Measurements from ENCODE around the gene UQCR10. TPM values are rescaled to one million over a fixed set of nuclear protein-coding genes. Genes with fewer than 3 reads are reported as not detected.

The UQCR10 gene
- polyA plus RNA-seq, 1 donor from 2014 or later = 192 TPM

DNA sequence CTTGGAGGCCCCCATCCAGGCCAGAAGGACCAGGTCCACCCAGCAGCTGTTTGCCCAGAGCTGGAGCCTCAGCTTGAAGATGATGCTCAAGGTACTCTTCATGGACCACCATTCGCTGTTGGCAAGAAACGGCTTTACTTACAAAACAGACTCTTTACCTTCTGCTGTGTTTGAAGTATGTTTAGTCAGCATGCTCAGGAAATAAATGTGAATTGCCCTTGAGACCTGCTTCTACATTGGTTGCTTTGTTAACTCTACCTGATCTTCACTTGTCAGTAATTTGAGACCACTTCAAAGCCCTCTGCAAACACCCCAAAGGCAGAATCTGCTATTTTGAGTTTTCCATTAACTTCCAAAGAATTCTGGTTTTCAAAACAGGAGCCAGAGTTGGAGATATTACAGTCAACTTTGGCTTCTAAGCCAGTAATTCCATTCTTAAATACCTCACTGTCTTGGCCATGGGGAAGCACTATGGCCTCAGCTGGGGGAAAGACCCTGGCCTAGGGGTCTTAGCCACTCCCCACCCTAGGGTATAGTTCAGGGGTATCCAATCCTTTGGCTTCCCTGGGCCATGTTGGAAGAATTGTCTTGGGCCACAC is 2.7 kb downstream of the UQCR10 start:
- no peaks in the 10 kb centered on the region for H3F3A ChIP-seq (ENCODE audit: insufficient read depth, low read length, poor library complexity, severe bottlenecking)
- TF ChIP-seq, protein P1, sequence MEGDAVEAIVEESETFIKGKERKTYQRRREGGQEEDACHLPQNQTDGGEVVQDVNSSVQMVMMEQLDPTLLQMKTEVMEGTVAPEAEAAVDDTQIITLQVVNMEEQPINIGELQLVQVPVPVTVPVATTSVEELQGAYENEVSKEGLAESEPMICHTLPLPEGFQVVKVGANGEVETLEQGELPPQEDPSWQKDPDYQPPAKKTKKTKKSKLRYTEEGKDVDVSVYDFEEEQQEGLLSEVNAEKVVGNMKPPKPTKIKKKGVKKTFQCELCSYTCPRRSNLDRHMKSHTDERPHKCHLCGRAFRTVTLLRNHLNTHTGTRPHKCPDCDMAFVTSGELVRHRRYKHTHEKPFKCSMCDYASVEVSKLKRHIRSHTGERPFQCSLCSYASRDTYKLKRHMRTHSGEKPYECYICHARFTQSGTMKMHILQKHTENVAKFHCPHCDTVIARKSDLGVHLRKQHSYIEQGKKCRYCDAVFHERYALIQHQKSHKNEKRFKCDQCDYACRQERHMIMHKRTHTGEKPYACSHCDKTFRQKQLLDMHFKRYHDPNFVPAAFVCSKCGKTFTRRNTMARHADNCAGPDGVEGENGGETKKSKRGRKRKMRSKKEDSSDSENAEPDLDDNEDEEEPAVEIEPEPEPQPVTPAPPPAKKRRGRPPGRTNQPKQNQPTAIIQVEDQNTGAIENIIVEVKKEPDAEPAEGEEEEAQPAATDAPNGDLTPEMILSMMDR (IDR thresholded peaks at IDR 0.05; ENCODE audit: poor library complexity, severe bottlenecking) = no peak
- TF ChIP-seq, protein P2, sequence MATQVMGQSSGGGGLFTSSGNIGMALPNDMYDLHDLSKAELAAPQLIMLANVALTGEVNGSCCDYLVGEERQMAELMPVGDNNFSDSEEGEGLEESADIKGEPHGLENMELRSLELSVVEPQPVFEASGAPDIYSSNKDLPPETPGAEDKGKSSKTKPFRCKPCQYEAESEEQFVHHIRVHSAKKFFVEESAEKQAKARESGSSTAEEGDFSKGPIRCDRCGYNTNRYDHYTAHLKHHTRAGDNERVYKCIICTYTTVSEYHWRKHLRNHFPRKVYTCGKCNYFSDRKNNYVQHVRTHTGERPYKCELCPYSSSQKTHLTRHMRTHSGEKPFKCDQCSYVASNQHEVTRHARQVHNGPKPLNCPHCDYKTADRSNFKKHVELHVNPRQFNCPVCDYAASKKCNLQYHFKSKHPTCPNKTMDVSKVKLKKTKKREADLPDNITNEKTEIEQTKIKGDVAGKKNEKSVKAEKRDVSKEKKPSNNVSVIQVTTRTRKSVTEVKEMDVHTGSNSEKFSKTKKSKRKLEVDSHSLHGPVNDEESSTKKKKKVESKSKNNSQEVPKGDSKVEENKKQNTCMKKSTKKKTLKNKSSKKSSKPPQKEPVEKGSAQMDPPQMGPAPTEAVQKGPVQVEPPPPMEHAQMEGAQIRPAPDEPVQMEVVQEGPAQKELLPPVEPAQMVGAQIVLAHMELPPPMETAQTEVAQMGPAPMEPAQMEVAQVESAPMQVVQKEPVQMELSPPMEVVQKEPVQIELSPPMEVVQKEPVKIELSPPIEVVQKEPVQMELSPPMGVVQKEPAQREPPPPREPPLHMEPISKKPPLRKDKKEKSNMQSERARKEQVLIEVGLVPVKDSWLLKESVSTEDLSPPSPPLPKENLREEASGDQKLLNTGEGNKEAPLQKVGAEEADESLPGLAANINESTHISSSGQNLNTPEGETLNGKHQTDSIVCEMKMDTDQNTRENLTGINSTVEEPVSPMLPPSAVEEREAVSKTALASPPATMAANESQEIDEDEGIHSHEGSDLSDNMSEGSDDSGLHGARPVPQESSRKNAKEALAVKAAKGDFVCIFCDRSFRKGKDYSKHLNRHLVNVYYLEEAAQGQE (IDR thresholded peaks at IDR 0.05; ENCODE audit: borderline replicate concordance) = no peak
- TF ChIP-seq EZH2 (IDR thresholded peaks at IDR 0.05; ENCODE audit: borderline replicate concordance, insufficient read depth, low read length, poor library complexity, severe bottlenecking) = no peak
- no peak for TF ChIP-seq EP300 (conservative IDR thresholded peaks at IDR 0.05; ENCODE audit: poor library complexity, severe bottlenecking)
- TF ChIP-seq MXI1 (conservative IDR thresholded peaks at IDR 0.05; ENCODE audit: poor library complexity, severe bottlenecking) = no peak
- no peak for TF ChIP-seq TAF1 (IDR thresholded peaks at IDR 0.05; ENCODE audit: low read depth)
- no peak for TF ChIP-seq RAD21 (conservative IDR thresholded peaks at IDR 0.05)

GRCh38 chr22:29772170-29772641 is 5.0 kb downstream of the UQCR10 start:
- H3K27ac ChIP-seq (ENCODE audit: low read length) = no peak overlapping the region
- no peak for TF ChIP-seq POLR2AphosphoS5 (IDR thresholded peaks at IDR 0.05)
- TF ChIP-seq, protein P2 (IDR thresholded peaks at IDR 0.05; ENCODE audit: borderline replicate concordance) = no peak
- TF ChIP-seq EZH2 (IDR thresholded peaks at IDR 0.05; ENCODE audit: borderline replicate concordance, insufficient read depth, low read length, poor library complexity, severe bottlenecking) = no peak
- no peak for TF ChIP-seq TAF1 (IDR thresholded peaks at IDR 0.05; ENCODE audit: low read depth)
- TF ChIP-seq, protein P1 (IDR thresholded peaks at IDR 0.05; ENCODE audit: poor library complexity, severe bottlenecking) = no peak
- TF ChIP-seq SMC3 (conservative IDR thresholded peaks at IDR 0.05; ENCODE audit: poor library complexity) = no peak
- no peak for TF ChIP-seq EP300 (conservative IDR thresholded peaks at IDR 0.05; ENCODE audit: poor library complexity, severe bottlenecking)
- TF ChIP-seq MXI1 (conservative IDR thresholded peaks at IDR 0.05; ENCODE audit: poor library complexity, severe bottlenecking) = no peak
- TF ChIP-seq RAD21 (conservative IDR thresholded peaks at IDR 0.05) = no peak
- peaks cover 12% of the 10 kb centered on the region for H3K79me2 ChIP-seq (replicated peaks; ENCODE audit: insufficient read depth, low read length)
- no peaks in the 10 kb centered on the region for H4K20me1 ChIP-seq (ENCODE audit: insufficient read depth)
- no peak overlapping the region for H2AFZ ChIP-seq (ENCODE audit: low read depth, low read length)
- no peaks in the 10 kb centered on the region for H3K9me3 ChIP-seq (ENCODE audit: low read length)
- no peaks in the 10 kb centered on the region for H3K9me2 ChIP-seq (ENCODE audit: insufficient read depth, low read length)
- no peaks in the 10 kb centered on the region for H3K36me3 ChIP-seq (ENCODE audit: insufficient read depth, low read length)
- H3K4me2 ChIP-seq (ENCODE audit: low read length) = no peak overlapping the region
- no peak overlapping the region for H3K4me3 ChIP-seq (ENCODE audit: low read length)
- H3F3A ChIP-seq (ENCODE audit: insufficient read depth, low read length, poor library complexity, severe bottlenecking) = no peaks in the 10 kb centered on the region
- H3K9ac ChIP-seq (ENCODE audit: low read length) = no peak overlapping the region
- no peaks in the 10 kb centered on the region for H3K27me3 ChIP-seq (ENCODE audit: insufficient read depth, low read depth, low read length)

More for the DNA sequence above, 2.7 kb downstream of the UQCR10 start:
- no peak overlapping the region for H3K27ac ChIP-seq (ENCODE audit: low read length)
- no peak overlapping the region for H3K4me2 ChIP-seq (ENCODE audit: low read length)
- no peak overlapping the region for H3K4me3 ChIP-seq (ENCODE audit: low read length)
- no peak overlapping the region for H3K9ac ChIP-seq (ENCODE audit: low read length)
- H3K36me3 ChIP-seq (ENCODE audit: insufficient read depth, low read length) = no peaks in the 10 kb centered on the region
- H3K9me3 ChIP-seq (ENCODE audit: low read length) = no peaks in the 10 kb centered on the region
- no peaks in the 10 kb centered on the region for H3K9me2 ChIP-seq (ENCODE audit: insufficient read depth, low read length)
- no peaks in the 10 kb centered on the region for H4K20me1 ChIP-seq (ENCODE audit: insufficient read depth)
- no peak overlapping the region for H2AFZ ChIP-seq (ENCODE audit: low read depth, low read length)
- peaks cover 16% of the 10 kb centered on the region for H3K79me2 ChIP-seq (replicated peaks; ENCODE audit: insufficient read depth, low read length)
- H3K27me3 ChIP-seq (ENCODE audit: insufficient read depth, low read depth, low read length) = no peaks in the 10 kb centered on the region

Data from neural cell (in vitro differentiated cells).